NCI-H128 (cell line): Measurements from ENCODE around the gene ATP6V1A.
A peak's percentile ranks its signal among the peaks of the same experiment; 100 is the strongest.

Experiments
- DNase-seq: peaks from one replicate; lab custom pipeline; 2025; ENCODE audit not compliant: unreplicated experiment; lab: John Stamatoyannopoulos, UW

The ATP6V1A gene

DNA sequence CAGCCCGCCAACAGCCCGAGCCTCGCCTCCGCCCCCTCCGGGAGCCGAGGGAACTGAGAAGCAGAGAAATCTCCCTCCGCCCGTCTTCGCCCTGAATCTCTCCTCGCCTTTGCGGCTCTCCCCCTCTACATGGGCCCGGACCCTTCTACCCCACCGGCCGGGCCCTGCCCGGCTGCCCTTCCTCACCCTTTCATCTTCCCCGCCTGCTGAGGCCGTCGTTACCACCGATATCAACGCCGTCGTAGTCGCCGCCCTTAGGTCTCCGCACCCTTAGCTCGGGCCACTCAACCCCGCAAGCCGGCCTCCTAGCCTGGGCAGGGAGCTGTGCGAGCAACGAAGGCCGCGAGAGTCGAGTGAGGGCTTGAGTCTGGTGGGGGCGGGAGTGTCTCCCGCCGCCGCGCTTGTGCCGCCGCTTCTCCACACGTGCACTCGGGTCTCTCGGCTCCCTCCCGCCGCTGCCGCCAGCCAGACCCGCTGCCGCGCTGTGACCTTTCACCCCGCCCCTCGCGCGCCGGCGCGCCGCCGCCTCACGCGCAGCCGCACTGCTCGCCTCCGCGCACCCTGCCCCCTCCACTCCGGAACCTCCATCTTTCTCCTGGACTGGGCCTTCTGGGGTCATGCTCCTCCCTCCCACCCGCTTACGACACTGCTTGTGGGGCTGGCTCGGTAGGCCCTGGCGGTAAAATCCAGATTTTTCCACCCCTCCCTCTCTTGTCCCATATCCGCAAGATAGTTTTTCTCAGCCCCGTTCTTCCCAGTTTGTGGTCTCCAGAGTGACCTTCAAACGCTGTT lies 883 bp upstream of the ATP6V1A start, which contains the start of gene NAA50:
Gene NAA50, minus strand, starts transcription at position 494 of the 792 bp plus-strand sequence. Its CDS starts 300 bp downstream, at position 194.
- DNase-seq: peak; percentile 80

DNA sequence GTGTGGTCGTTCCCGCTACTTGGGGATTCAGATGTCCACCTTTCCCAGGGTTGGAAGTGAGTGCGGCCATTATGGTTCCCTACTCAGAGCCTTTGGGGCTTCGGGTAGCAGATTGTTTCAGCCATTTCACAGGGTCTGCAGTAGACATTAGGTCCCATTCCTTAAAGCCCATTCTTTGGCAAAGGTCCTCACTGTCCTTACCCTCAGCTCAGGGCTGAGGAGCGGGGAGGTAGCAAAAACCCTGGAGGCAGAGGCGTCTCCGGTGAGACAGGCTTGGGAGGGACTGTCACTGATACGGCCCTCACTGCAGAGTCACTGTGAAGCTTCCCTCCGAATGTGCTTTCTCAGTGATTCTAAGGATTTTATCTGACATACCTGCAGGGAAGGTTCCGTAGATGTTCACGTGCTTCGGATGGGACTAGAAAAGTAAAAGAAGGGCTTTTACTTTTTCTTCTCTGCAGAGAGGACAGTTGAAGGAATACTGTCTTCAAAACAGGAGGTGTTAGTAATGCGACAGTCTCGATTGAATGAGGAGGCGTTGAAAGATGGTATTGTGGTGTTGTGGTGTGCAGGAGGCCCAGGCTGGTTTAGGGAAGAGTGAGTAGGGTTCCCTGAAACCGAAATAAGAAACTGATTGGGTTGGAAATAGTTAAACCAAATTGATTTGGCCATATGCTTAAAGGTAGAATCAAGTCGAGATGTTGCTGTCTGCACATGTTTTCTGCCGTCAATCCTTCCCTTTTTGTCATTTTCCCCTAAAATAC lies 630 bp downstream of the ATP6V1A start:
- no peak for DNase-seq

DNA sequence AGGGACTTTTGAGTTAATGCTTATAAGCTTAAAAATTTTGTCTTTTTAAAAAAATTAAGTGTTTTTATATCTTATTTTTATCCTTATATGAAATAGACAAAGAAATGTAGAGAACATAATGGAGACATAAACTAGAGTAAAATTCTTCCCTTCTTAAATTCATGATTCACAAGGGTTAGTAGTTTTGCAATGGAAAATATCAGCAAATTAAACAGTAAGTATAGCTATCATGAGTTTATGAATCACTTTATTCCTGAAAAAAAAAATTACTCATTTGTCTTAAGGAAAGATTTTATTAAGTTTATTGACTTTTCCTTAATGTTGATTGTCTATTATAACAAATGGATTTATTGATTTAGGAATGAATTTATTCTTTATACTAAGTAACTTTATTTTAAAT lies 4.3 kb downstream of the ATP6V1A start:
- no peak for DNase-seq

DNA sequence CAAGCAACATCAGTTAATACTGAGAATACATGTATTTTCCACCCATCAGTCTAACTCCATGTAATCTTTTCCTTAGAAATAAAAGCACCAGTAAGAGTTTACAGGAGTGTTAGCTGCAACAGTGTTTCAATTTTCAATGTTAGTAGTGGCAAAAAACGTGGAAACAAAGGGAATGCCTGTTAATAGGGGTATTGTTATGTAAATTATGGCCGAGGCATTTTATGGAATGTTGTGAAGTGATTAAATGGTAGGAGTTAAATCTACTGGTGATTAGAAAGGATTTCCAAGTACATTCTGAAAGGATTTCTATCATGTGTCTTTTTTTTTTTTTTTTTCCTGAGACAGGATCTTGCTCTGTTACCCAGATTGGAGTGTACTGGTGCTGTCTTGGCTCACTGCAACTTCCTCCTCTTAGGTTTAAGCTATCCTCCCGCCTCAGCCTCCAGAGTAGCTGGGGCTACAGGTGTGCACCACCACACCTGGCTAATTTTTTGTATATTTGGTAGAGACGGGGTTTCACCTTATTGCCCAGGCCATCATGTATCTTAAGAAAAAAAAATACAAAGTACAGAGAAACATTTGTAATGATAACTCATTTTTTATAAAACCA lies 6.6 kb downstream of the ATP6V1A start:
- DNase-seq: no peak

DNA sequence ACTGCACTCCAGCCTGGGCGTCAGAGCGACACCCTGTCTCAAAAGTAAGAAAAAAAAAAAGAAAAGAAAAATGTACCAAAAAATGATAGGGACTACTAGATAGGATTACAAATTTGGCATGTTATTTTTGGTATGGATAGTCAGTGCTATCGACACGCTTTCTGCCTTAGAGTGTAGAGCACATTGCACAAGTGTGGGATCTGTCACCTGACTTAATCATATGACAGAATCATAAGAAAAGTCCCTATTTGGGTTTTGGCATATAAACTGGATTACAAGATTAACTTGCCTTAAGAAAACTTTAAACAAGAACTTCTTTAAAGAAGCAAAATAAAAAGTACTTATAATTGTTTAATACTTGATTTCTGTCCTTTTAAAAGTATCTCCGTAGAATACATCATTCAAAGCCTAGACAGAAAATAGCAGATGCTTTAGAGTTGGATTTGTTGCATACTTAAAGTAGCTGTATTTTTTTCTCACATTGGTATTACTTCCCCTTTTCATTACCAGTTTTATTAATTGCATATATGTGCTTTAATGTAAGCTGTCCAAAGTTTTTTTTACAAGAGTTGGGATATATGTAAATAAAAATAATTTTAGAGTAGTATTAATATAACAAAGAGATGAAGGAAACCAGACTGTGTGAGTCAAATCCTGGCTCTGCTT lies 7.8 kb downstream of the ATP6V1A start:
- no peak for DNase-seq

DNA sequence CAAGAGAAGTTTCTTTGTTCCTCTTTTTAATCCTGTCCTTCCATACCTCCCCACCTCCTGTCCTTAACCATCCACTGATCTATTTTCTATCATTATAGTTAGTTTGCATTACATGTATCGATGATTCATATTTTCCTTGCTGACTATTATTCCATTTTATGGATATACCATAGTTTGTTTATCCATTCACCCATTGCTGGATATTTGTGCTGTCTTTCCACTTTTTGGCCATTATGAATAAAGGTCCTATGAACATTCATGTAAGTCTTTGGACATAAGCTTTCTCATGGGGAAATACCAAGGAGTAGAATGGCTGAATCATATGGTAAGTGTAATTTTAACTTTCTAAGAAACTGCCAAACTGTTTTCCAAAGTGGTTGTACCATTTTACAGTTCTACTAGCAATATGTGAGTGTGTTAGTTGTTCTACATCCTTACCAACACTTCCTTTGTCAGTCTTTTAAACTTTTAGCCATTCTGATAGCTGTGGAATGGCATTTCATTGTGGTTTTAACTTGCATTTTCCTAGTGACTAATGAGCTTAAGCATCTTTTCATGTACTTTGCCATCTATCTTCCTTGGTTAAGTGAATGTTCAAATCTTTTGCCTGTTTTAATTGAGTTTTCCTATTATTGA lies 11.7 kb downstream of the ATP6V1A start:
- no peak for DNase-seq

DNA sequence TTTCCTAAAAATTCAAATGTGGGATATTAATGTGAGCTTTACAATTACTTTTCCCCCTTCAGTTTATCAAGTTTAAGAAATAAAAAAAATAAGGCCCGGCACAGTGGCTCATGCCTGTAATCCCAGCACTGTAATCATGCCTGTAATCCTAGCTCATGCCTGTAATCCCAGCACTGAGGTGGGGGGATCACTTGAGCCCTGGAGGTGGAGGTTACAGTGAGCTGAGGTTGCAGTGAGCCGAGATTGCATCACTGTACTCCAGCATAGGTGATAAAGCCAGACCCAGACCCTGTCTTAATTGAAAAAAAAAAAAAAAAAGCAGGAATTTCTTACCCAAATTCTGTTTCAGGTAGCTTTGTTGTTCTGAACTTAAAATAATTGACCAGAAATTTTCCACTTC lies 17.9 kb downstream of the ATP6V1A start:
- DNase-seq: no peak

DNA sequence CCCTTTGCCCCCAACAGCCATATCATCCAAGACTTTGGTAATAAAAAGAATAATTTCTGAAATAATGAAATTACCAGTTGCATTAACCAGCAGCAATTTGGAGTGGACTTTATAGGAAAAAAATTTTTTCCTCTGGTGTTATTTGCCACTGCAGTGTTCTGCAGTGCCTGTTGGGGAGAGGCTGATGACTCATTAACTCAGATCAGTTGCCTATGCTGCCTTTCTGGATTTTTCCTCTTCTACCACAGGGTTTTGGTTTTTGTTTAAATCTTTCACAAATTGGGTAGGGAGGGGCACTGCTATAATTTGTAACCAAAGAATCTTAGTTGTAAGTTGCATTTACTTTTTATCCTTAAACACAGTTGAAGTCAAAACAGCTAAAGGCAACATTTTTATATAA lies 22.7 kb downstream of the ATP6V1A start:
- no peak for DNase-seq

DNA sequence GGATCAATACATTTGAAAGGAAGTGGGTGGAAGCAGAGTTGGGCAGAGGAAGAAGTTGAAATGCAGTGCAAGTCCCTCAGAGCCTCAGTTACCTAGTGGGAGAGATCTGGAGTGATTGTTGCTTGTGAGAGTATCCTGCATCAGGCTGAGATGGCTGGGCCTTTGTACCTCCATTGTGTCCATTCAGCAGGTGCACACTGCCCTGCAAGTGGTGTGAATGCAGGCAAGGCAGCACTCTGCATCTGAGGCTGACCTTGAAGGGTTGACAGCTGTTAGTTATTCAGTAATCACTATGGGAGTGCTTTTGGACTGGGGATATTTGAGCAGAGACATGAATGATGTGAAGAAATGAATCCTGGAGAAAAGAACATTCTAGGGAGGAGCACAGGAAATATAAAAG lies 25.2 kb downstream of the ATP6V1A start:
- DNase-seq: no peak

DNA sequence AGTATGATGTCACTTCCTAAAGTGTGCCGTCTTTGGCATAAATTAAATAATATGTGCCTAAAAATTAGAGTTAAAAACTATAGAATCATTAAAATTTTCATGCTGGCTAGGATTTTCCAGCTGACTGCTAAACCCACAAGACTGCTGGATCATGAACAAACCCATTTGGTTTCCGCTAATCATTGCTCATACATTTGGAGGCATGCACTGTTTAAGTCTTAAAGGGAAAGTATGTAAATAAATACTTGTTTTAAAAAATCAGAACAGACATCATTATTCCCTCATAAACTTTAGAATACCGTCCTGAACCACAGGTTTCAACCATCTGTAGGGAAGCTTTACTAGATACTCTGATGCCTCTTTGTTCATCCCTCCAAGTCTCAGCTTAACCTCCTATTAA lies 26.5 kb downstream of the ATP6V1A start:
- no peak for DNase-seq

DNA sequence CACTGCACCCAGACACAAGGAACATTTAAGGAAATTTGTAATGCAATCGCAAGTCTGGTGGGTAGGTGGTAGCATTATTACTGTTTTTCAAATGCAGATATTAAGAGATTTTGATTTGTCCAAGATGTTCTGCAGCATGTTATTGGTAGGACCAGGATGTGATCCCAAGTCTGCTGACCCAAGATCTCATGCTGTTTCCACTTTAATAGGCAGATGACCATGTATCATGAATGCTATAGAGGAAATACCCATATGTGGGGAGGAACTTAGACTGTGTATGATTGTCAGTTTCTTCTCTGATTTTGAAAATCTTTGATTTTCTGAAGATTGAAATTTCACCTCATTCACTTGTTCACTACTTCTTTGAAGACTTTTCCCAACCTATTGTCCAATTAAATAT lies 28.7 kb downstream of the ATP6V1A start:
- DNase-seq: no peak

DNA sequence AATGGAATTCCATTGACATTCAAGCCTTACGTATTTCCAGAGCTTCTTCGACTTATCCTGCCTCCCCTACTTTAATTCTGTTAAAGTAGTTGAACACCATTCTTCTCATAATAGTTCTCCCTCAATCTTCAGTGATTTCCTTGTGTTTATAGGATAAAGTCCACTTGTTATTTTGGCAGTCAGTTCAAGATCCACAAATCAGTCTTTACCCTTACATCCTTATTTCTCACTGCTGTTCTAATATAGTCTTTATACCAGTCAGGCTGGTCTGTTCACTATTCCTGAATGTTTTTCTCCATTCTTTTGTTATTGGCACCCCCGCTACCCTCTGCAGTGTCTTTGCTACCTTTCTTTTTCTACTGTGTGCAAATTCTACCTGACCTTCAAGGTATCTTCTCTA lies 29.7 kb downstream of the ATP6V1A start:
- no peak for DNase-seq

DNA sequence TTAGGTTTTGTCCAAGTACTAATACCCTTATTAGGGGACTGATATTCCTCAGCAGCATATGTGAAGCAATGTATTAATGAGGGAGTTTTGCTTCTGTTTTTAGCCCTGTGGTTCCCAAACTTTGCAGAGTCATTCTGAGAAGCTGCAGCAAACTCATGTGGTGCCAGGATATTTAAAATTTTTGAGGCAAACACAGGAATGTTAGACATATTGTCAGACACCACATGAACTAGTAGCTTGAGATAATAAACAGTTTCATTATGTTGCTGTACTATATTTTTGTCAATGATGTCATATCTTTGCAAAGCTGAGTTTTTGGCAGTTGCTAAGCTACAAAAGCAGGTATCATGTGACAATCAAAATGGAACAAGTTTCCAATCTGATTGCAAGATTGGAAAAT lies 36.6 kb downstream of the ATP6V1A start:
- DNase-seq: no peak

DNA sequence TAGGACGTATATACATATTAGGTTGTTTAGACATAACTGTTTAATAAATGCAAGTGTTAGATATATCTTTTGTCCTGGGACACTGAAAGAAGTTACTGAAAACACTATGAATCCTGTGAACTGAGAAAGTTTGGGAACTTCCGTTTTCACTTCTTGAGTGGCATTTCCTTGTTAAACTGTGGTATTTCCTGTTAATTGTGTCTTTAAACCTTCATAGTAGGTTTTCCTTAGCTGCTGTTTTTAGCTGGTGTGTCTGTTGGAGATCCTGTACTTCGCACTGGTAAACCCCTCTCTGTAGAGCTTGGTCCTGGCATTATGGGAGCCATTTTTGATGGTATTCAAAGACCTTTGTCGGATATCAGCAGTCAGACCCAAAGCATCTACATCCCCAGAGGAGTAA lies 37.1 kb downstream of the ATP6V1A start:
- no peak for DNase-seq

DNA sequence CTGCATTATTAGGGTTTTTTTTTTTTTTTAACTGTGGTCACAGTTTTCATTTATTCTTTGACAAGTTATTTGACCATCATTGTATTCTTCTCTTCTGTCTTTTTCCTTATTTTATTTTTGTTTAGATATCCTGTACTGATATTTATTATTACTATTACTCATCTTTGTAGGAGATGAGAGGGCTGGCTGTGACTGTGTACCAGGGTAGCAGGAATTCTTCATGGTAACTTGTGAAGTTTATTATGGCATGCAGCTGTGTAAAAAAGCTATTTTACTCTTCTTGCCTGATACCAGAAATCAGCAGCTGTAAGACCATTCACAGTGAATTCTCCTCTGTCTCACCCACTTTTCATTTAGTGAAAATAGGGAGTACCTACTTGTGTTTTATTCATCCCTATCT lies 44.5 kb downstream of the ATP6V1A start:
- no peak for DNase-seq

DNA sequence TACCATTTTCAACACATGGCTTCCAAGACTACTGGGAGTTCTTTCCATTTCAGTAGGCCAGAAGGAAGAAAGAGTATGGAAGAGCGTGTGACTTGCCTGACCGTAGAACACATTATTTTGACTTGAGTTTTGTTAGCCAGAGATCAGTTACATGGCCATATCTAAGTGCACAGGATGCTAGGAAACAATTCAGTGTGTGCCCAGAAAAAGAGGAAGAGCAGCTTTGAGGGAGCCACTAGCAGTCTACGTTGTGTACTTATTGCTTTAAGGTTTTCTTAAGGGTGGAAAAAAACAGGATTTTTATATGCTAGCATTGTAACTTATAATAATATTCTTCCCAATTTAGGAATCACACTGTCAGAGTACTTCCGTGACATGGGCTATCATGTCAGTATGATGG lies 47.7 kb downstream of the ATP6V1A start:
- no peak for DNase-seq

DNA sequence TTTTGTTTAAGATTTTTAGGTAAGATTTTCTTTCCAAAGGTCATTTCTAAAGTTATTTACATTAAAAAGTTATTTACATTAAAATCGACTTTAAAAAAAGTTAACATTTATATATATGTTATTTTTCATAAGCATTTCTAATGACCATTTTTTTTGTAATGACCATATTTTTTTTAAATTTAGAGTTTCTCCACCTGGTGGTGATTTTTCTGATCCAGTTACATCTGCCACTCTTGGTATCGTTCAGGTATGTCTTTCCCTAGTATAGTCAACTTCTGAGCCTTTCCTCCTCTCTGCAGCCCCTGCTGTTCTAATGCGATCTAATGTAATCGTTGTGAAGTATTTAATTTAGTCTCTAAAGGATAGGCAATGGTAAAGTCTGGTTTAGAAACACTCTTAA lies 48.9 kb downstream of the ATP6V1A start:
- no peak for DNase-seq

DNA sequence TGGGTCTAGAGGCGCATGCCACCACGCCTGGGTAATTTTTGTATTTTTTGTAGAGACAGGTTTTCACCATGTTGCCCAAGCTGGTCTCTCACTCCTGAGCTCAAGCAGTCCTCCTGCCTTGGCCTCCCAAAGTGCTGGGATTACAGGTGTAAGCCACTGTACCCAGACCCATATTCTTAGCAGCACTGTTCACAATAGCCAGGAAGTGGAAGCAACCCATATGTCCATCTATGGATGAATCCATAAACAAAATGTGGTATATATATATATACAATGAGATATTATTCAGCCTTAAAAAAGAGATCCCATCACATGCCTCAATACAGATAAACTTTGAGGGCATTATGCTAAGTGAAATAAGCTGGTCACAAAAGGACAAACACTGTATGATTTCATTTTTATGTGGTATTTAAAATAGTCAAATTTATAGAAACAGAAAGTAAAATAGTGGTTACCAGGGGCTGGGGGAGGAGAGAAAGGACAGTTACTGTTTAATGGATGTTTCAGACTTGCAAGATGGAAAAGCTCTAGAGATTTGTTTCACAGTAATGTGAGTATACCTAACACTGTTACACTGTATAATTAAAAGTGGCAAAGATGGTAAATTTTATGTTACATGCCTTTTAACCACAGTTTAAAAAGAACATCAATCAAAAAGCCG lies 56.1 kb downstream of the ATP6V1A start:
- DNase-seq: no peak

DNA sequence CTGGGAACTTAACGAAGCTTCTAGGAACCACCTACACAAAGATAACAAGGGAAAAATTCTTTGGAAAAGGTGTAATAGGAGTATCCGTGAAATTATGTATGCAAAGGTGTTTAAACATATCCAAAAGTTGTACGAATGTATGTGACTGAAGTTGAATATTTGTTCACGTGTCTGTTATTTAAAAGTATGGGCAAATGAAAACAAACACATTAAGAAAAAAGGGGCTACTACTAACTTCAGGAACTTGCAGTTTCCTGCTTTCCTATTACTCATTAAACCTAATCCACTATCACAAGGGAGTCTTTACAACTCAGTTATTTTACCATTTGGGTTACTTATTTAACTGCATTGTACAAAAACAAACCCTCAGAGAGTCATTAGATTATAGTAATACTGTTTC lies 57.8 kb downstream of the ATP6V1A start:
- no peak for DNase-seq

DNA sequence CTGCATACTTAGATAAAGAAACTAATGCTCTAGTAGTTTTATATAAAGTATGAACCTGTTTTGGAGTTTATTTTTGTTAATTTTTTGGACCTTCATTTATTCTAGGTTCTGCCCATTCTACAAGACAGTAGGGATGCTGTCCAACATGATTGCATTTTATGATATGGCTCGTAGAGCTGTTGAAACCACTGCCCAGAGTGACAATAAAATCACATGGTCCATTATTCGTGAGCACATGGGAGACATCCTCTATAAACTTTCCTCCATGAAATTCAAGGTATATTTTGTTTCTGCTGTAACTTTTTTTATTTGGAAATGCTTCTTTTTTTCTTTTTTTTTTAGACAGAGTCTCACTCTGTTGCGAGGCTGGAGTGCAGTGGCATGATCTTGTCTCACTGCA lies 58.4 kb downstream of the ATP6V1A start:
- DNase-seq: no peak

DNA sequence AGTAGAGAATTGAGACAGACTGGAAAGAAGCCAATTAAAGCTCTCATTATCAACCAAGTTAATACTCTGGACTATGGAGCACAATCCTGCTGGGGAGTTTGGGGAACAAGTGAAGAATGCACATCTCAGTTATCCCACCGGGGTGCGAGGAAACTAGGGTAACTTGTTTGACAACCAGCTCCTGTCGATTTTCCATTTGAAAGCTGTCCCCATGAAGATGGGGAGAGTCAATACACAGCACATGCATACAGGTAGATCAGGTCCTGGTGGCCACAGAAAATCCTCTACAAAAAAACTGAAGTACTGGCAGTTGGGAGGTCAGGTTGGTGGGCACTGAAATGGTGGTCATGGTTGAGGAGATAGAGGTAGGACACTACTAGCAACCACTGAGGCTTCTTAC lies 66.0 kb downstream of the ATP6V1A start:
- no peak for DNase-seq
